Left ventricle myocardium inferior (tissue), 1 donor: ENCODE data around the gene MPZL1. TPM values are rescaled to one million over a fixed set of nuclear protein-coding genes. Genes with fewer than 3 reads are reported as not detected.

Experiments used
- DNase-seq: peaks from one replicate; pipeline ENCODE4 v3.0.0-alpha.2; 2020
- H3K27ac ChIP-seq: fragments of 200-600 bp; replicated peaks from 2 replicates; pipeline ENCODE4 v1.8.0; 2021
- H3K27me3 ChIP-seq: fragments of 200-600 bp; 2 replicates; pipeline ENCODE4 v1.8.0; 2021; ENCODE audit warnings: low read depth
- H3K36me3 ChIP-seq: fragments of 200-600 bp; 2 replicates; pipeline ENCODE4 v1.8.0; 2021
- H3K4me1 ChIP-seq: fragments of 200-600 bp; 2 replicates; pipeline ENCODE4 v1.8.0; 2021
- H3K4me3 ChIP-seq: fragments of 200-600 bp; 2 replicates; pipeline ENCODE4 v1.8.0; 2021; ENCODE audit warnings: mild to moderate bottlenecking, moderate library complexity
- H3K9me3 ChIP-seq: fragments of 200-600 bp; replicated peaks from 2 replicates; pipeline ENCODE4 v1.8.0; 2021
- intact Hi-C: fragments of 100-400 bp; cut with micrococcal nuclease; formaldehyde crosslinking; loops from one replicate; pipeline ENCODE4 v1.11.0; 2022
- long read RNA-seq: library from polyadenylated mRNA; unstranded; transcript quantifications from one replicate; pipeline ENCODE4 v2.0.0, GENCODE V29; 2021
- total RNA-seq: library from RNA; stranded (reverse); fragmentation: NEBNext Ultra II Directional; extraction: Animal tissue kit (Norgen Biotek cat#: 25700); gene quantifications from one replicate; pipeline ENCODE4 v1.2.1, GENCODE V29; 2021
- TF ChIP-seq, protein P1 (sequence below): fragments of 200-600 bp; IDR thresholded peaks from 2 replicates; pipeline ENCODE4 v1.8.0; 2021; ENCODE audit warnings: antibody characterized with exemption, mild to moderate bottlenecking, borderline replicate concordance
- donor health status: DM: no; HTN: yes; CAD: no; lungs with severe emphysema.

The MPZL1 gene
- total RNA-seq, result 28.9 TPM
- long read RNA-seq, full-length matches to known transcripts, result 45 of 51 reads
- long read RNA-seq, partial matches to known transcripts, result 3 of 51 reads
- long read RNA-seq, other reads (novel, unspliced or antisense), result 3 of 51 reads

DNA sequence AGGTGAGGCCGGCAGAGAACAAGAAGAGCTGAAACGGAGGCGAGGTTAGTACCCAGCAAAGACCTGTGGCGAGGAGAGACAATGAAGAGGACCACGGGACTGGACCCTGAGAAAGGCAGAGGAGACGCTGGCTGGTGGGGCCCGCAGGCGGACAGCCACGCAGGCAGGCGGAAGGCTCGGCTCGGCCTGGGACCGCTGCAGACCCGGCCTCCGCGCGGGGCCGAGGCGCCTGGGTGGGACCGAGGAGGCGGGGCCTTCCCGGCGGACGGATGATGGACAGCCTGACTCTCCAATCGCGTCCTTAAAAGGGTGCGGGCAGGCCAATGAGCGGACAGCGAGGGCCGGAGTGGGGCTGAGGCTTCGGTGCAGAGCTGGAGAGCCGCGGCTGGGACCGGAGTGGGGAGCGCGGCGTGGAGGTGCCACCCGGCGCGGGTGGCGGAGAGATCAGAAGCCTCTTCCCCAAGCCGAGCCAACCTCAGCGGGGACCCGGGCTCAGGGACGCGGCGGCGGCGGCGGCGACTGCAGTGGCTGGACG, at the start of gene MPZL1:
Gene MPZL1, plus strand, starts transcription at position 366 of the 535 bp plus-strand sequence. CDS start 170 bp downstream, outside the sequence.
- intact Hi-C loops, result loop anchor here (10.0 kb wide), 1 partner anchor 63 kb away; no protein-coding TSS in a partner anchor
- H3K27me3 ChIP-seq, result no peaks in the 10 kb centered on the region
- peaks cover 60% of the 10 kb centered on the region for H3K4me1 ChIP-seq
- H3K36me3 ChIP-seq, result no peaks in the 10 kb centered on the region
- H3K27ac ChIP-seq, result peak within 1 kb of the TSS; percentile 89
- no peaks in the 10 kb centered on the region for H3K9me3 ChIP-seq
- H3K4me3 ChIP-seq, result peak within 1 kb of the TSS; percentile 96
- TF ChIP-seq, protein P1, sequence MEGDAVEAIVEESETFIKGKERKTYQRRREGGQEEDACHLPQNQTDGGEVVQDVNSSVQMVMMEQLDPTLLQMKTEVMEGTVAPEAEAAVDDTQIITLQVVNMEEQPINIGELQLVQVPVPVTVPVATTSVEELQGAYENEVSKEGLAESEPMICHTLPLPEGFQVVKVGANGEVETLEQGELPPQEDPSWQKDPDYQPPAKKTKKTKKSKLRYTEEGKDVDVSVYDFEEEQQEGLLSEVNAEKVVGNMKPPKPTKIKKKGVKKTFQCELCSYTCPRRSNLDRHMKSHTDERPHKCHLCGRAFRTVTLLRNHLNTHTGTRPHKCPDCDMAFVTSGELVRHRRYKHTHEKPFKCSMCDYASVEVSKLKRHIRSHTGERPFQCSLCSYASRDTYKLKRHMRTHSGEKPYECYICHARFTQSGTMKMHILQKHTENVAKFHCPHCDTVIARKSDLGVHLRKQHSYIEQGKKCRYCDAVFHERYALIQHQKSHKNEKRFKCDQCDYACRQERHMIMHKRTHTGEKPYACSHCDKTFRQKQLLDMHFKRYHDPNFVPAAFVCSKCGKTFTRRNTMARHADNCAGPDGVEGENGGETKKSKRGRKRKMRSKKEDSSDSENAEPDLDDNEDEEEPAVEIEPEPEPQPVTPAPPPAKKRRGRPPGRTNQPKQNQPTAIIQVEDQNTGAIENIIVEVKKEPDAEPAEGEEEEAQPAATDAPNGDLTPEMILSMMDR, result no peak
- DNase-seq, result peak; percentile 97

GRCh38 chr1:167672831-167673230, 49.0 kb upstream of the MPZL1 start:
- H3K27ac ChIP-seq, result no peak overlapping the region
- peaks cover 8% of the 10 kb centered on the region for H3K36me3 ChIP-seq

GRCh38 chr1:167673265-167673664, 48.5 kb upstream of the MPZL1 start:
- Histone ChIP-seq H3K27me3 (no peaks in the 10 kb centered on the region), H3K36me3 (peaks cover 8% of the 10 kb centered on the region), H3K9me3 (no peaks in the 10 kb centered on the region), H3K4me3 (no peak overlapping the region), H3K4me1 (peaks cover 77% of the 10 kb centered on the region), H3K27ac (no peak overlapping the region)
- intact Hi-C loops, result no loop called here
- DNase-seq, result no peak
- TF ChIP-seq, protein P1, result no peak

More at GRCh38 chr1:167672831-167673230, 49.0 kb upstream of the MPZL1 start:
- intact Hi-C loops, result no loop called here
- DNase-seq, result no peak
- Histone ChIP-seq H3K9me3 (no peaks in the 10 kb centered on the region), H3K4me3 (no peak overlapping the region), H3K27me3 (no peaks in the 10 kb centered on the region), H3K4me1 (peaks cover 77% of the 10 kb centered on the region)
- TF ChIP-seq, protein P1, result no peak

- H3K27ac ChIP-seq, result no peak overlapping the region
- H3K4me1 ChIP-seq, result peaks cover 77% of the 10 kb centered on the region
- DNase-seq, result no peak
- H3K9me3 ChIP-seq, result no peaks in the 10 kb centered on the region
- H3K27me3 ChIP-seq, result no peaks in the 10 kb centered on the region
- no peak overlapping the region for H3K4me3 ChIP-seq
- peaks cover 8% of the 10 kb centered on the region for H3K36me3 ChIP-seq
- intact Hi-C loops, result no loop called here
- TF ChIP-seq, protein P1, result no peak
Measured at GRCh38 chr1:167674156-167674555, 47.6 kb upstream of the MPZL1 start.

GRCh38 chr1:167675440-167675839, 46.3 kb upstream of the MPZL1 start:
- H3K4me1 ChIP-seq, result peaks cover 77% of the 10 kb centered on the region
- intact Hi-C loops, result no loop called here

More at GRCh38 chr1:167675440-167675839, 46.3 kb upstream of the MPZL1 start:
- DNase-seq, result no peak
- H3K36me3 ChIP-seq, result peaks cover 8% of the 10 kb centered on the region
- H3K4me3 ChIP-seq, result no peak overlapping the region
- no peaks in the 10 kb centered on the region for H3K9me3 ChIP-seq
- TF ChIP-seq, protein P1, result no peak
- no peak overlapping the region for H3K27ac ChIP-seq
- no peaks in the 10 kb centered on the region for H3K27me3 ChIP-seq
